HTERT RPE-1 (cell line): ENCODE data around the gene PTGDS.

Experiments
- in situ Hi-C: fragments of 300-500 bp; cut with MboI; formaldehyde crosslinking; loops from 4 replicates; pipeline ENCODE4 v1.14.3; 2020; ENCODE audit warnings: low sequenced_read_pairs

PTGDS gene

GRCh38 chr9:136972335-136972734, 5.0 kb upstream of the PTGDS start:
- in situ Hi-C loops = no loop called here

- in situ Hi-C loops = no loop called here
These were observed 4.6 kb upstream of the PTGDS start for GRCh38 chr9:136972743-136973142.

- in situ Hi-C loops = no loop called here
These were observed 3.4 kb upstream of the PTGDS start for GRCh38 chr9:136973618-136974617.

GRCh38 chr9:136974817-136975535, 2.3 kb upstream of the PTGDS start:
- in situ Hi-C loops = no loop called here

- in situ Hi-C loops = no loop called here
These were observed 1.7 kb upstream of the PTGDS start for GRCh38 chr9:136975644-136976043.

- in situ Hi-C loops = no loop called here
These were observed 357 bp downstream of the PTGDS start for GRCh38 chr9:136977649-136978072.

- in situ Hi-C loops = no loop called here
These were observed 965 bp downstream of the PTGDS start for GRCh38 chr9:136978073-136978864.

GRCh38 chr9:136978865-136979544, 1.7 kb downstream of the PTGDS start:
- in situ Hi-C loops = no loop called here

GRCh38 chr9:136979769-136980587, 2.7 kb downstream of the PTGDS start:
- in situ Hi-C loops = no loop called here

- in situ Hi-C loops = no loop called here
These were observed 3.6 kb downstream of the PTGDS start for GRCh38 chr9:136980669-136981478.

GRCh38 chr9:136981588-136982231, 4.4 kb downstream of the PTGDS start:
- in situ Hi-C loops = no loop called here

- in situ Hi-C loops = no loop called here
These were observed 5.1 kb downstream of the PTGDS start, which contains the start of gene LCNL1 for GRCh38 chr9:136982232-136983051. LCNL1 (plus strand) TSS chr9:136982993; CDS start chr9:136983587, 594 bp downstream.

- in situ Hi-C loops = no loop called here
These were observed 5.9 kb downstream of the PTGDS start for GRCh38 chr9:136983167-136983566.

GRCh38 chr9:136983656-136984314, 6.5 kb downstream of the PTGDS start:
- in situ Hi-C loops = no loop called here

- in situ Hi-C loops = no loop called here
These were observed 7.2 kb downstream of the PTGDS start for GRCh38 chr9:136984464-136985026.

GRCh38 chr9:136985027-136985602, 7.8 kb downstream of the PTGDS start:
- in situ Hi-C loops = no loop called here
